Fibroblast of villous mesenchyme (primary cell): ENCODE measurements around the gene CACNA2D4. TPM values are rescaled to one million over a fixed set of nuclear protein-coding genes. Genes with fewer than 3 reads are reported as not detected.

Experiments
- DNase-seq: peaks from one replicate; pipeline ENCODE4 v3.0.0-alpha.2; 2010; ENCODE audit warnings: low read depth
- H3K4me3 ChIP-seq: 2 replicates; pipeline ENCODE4 v1.5.1; 2011; ENCODE audit warnings: low read depth, mild to moderate bottlenecking, low read length
- total RNA-seq: library from RNA; depleted of rRNA; stranded (reverse); fragments of >200 nt; gene quantifications from 2 replicates; pipeline ENCODE4 v1.2.3, GENCODE V29; 2012
- TF ChIP-seq, protein P1 (sequence below): IDR thresholded peaks from 2 replicates; pipeline ENCODE4 v1.5.1; 2012; ENCODE audit warnings: low read depth, mild to moderate bottlenecking, low read length; ENCODE audit not compliant: insufficient read depth

CACNA2D4 gene
- total RNA-seq, 1 donor: 1.7 TPM

DNA sequence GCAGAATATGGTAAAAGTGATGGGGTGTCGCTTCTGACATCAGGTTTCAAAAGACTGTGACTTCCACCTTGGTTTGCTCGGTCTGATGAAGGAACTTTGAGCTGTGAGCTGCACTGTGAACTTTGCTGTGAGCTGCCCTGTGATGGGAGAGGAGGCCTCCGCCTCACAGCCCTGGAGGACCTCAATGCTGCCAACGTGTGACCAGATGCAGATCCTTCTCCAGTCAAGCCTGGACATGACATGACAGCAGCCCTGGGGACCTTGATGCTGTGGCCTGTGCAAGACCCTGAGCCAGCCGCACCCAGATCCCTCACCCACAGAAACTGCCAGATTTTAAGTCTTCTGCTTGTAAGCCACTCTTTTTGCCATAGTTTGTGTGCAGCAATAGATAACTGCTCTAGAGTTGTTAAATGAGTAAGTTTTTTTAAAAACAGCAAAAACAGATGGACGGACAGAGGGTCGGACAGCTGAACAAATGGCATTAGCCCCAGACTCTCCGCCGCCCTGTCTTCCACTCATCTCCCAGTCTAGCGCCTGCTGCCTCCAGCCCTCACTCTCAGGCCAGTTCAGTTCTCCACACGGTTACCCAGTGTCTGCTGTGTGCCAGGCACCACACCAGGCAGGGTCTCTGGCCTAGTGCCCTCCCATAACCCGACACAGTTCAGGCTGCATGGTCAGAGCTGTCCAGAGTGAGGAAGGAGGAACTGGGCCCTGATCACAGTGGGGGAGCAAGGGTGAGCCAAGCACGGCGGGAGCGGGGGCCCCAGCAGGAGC is 111.2 kb downstream of the CACNA2D4 start:
- TF ChIP-seq, protein P1, sequence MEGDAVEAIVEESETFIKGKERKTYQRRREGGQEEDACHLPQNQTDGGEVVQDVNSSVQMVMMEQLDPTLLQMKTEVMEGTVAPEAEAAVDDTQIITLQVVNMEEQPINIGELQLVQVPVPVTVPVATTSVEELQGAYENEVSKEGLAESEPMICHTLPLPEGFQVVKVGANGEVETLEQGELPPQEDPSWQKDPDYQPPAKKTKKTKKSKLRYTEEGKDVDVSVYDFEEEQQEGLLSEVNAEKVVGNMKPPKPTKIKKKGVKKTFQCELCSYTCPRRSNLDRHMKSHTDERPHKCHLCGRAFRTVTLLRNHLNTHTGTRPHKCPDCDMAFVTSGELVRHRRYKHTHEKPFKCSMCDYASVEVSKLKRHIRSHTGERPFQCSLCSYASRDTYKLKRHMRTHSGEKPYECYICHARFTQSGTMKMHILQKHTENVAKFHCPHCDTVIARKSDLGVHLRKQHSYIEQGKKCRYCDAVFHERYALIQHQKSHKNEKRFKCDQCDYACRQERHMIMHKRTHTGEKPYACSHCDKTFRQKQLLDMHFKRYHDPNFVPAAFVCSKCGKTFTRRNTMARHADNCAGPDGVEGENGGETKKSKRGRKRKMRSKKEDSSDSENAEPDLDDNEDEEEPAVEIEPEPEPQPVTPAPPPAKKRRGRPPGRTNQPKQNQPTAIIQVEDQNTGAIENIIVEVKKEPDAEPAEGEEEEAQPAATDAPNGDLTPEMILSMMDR: no peak
- no peak overlapping the region for H3K4me3 ChIP-seq
- no peak for DNase-seq

DNA sequence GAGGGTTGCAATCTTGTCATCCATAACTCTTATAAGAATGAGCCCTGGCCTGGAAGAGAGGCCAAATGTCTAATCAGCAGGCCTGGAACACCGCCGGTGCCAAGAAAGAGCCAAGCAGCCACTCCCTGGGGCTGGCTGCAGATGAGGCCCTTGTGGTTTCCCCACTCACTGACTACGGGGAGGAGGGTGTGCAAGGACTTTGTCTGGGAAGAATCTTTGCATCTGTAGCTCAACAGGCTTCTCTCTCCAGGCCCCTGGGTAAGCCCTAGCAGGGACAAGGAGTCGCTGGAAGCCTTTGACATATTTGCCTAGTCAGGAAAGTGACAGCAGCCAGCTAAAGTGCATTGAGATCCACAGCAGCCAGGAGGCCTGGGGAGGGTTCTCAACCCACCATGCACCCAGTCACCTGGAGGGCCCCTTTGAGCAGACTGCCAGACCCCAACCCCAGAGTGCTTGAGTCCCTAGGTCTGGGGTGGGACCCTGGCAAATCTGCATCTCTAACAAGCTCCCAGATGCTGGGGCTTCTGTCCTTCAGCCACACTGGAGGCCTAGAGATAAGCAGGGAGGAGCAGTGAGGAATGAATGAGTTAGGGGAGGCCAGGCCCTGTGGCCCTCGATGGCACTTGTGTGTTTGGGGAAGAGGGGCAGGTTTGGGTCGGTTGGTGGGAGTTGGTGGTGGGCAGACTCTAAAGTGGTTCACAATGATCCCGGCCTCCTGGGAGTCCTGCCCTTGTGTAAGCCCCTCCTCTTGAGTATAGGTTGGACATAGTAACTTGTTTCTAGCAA is 112.0 kb downstream of the CACNA2D4 start:
- no peak for DNase-seq
- TF ChIP-seq, protein P1: no peak
- H3K4me3 ChIP-seq: no peak overlapping the region

DNA sequence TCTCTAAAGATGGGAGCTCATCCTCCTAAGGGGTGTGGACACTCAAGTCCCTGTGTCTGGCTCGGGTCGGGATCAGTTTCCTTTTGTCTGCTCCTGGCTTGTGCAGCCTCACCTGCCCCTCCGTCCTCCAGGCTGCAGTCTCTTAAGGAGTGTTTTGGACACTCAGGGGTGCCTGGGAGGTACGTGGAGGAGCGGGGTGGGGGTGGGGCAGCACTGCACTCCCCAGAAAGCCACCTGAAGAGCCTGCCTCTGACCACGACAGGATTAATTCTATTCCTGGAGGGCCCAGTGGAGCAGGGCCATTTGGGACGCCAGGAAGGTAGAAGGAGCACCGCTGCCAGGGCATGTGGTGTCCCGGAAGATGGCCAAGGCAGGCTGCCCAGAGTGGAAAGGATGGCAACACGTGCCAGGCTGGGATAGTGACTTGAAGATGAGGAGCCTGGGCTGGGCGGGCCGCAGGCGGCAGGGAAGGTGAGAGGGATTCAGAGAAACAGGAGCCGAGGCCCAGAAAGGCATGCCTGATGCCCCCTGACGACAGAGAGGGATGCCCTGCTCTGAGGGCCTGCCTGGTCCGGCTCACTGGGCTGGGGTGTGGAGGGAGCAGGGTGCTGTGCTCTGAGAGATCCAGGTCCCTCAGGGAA is 112.9 kb downstream of the CACNA2D4 start:
- no peak overlapping the region for H3K4me3 ChIP-seq
- TF ChIP-seq, protein P1: no peak

DNA sequence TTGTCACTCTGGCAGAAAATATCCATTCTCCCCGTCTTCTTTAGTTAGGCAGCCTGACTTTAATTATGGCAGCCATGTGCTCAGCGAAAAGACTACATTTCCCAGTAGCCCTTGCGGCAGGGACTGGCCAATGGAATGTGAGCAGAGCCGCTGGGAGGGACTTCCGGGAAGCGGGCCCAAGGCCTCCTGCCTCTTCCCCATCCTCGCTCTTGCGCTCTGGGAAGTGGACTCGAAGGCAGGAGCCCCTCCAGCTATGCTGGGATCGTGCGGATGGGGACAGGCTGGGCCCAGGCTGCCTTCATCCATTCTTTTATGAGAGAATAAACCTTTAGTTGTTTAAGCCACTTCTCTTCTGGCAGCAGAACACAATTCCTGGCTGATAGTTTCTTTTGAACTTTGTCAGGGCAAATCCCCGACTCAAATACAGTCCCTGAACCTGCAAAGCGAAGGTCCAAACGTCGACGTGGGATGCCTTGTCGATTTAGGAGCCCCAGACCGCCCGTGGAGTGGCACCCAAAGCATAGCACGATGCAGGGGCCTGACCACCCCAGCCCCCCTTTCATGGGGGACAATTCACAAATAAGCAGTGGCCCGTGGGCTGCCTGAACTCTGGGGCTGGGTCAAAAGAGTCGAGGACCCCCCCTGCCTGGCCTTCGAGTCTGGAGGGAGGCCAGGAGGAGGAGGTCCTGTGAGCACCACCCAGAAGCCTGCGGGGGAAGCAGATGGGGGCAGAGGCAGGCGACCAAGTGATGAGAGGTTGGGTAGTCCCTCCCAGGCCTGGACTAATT is 113.7 kb downstream of the CACNA2D4 start:
- TF ChIP-seq, protein P1: no peak
- no peak overlapping the region for H3K4me3 ChIP-seq
- peak; percentile 89 for DNase-seq

More for the DNA sequence above, 112.9 kb downstream of the CACNA2D4 start:
- no peak for DNase-seq

DNA sequence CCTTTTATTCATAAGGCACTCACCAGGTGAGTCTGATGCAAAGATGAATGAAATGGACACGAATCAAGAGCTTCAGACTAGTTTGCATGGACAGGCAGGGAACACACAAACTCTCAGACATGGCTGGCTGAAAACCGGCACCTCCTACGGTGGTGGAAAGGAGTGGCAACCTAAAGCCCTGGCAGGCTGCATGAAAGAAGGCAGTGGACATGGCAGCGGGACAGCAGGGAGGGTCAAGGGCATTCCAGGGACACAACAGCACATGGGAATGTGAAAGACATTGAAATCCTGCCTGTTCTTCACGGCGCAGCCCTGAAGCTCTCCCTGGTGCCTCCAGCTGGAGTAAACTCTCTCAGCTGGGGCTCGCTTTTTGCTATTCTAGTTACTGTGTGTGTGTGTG is 114.7 kb downstream of the CACNA2D4 start:
- TF ChIP-seq, protein P1: no peak
- no peak overlapping the region for H3K4me3 ChIP-seq
- DNase-seq: no peak

DNA sequence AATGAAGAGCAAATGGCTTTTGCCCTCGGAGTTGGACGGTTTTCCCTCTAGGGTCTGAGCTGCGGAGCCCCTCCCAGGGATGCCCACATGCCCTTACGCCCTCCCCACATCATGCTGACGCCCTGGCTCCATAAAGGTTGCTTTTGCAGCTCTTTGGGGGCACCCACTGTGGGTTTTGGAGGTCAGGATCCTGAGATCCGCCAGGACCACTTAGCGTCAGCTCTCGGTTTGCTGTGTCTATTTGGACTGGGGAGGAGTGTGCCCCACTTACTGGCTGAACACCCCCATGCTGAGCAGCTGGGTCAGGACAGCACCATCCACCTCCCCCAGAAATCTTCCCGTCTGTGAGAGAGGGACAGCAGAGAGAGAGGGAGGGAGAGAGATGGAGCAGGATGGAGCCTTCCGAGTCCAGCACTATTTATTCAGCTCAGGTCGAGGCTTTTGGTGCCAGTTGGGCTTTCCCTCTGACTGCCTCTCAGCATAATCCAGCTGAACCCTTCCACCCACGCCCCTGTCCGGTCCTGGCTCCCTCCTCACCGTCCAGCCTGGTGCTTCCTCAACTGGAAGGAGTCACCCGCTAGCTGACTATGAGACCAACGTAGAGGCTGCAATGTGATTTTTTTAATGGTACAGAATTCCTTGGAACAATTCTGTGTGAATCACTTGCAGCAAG is 117.0 kb downstream of the CACNA2D4 start:
- no peak overlapping the region for H3K4me3 ChIP-seq
- DNase-seq: no peak
- TF ChIP-seq, protein P1: no peak
